Measurements from ENCODE around the gene MYO15B. TPM values are rescaled to one million over a fixed set of nuclear protein-coding genes. Genes with fewer than 3 reads are reported as not detected.

Gene MYO15B
- total and polyA plus RNA-seq, 2 of the 13 experiments (the other 11 are each of a cell fraction or from before 2014, with no cell fraction given) = 2.8 to 8.1 TPM

GRCh38 chr17:75552425-75553294 lies 34.9 kb upstream of the MYO15B start (continued):
- TF ChIP-seq GPBP1L1 (CRISPR knock-in tag; IDR thresholded peaks at IDR 0.05) (no peak), ISL2 (CRISPR knock-in tag; IDR thresholded peaks at IDR 0.05) (peak; percentile 82), ZUFSP (CRISPR knock-in tag; IDR thresholded peaks at IDR 0.05; ENCODE audit: borderline replicate concordance) (no peak), ZNF792 (CRISPR knock-in tag; IDR thresholded peaks at IDR 0.05) (peak; percentile 98), THAP8 (CRISPR knock-in tag; IDR thresholded peaks at IDR 0.05; ENCODE audit: borderline replicate concordance) (0 out of 2 replicates have a peak, but pooled peaks have one; percentile 39), REST (IDR thresholded peaks at IDR 0.05; ENCODE audit: borderline replicate concordance in 1 of 2, low read depth in 1 of 2, low read length in 2 of 2) (no peak), ZNF207 (IDR thresholded peaks at IDR 0.05; ENCODE audit: borderline replicate concordance) (no peak), KLF9 (CRISPR knock-in tag; IDR thresholded peaks at IDR 0.05; ENCODE audit: low read depth) (no peak), ZNF3 (CRISPR knock-in tag; IDR thresholded peaks at IDR 0.05) (no peak), ZNF501 (CRISPR knock-in tag; IDR thresholded peaks at IDR 0.05) (peak; percentile 55; the same call in 1 of the 2 replicates), IKZF5 (CRISPR knock-in tag; IDR thresholded peaks at IDR 0.05) (peak; percentile 69; the same call in 1 of the 2 replicates), HMGXB3 (CRISPR knock-in tag; IDR thresholded peaks at IDR 0.05; ENCODE audit: borderline replicate concordance) (no peak), ATF7 (IDR thresholded peaks at IDR 0.05) (no peak), ATF7 (CRISPR knock-in tag; IDR thresholded peaks at IDR 0.05) (peak; percentile 18; the same call in 1 of the 2 replicates)

All from HepG2 (cell line).